Measurements from ENCODE around the gene BCL11A.

GRCh38 chr2:60482222-60482621 lies 71.2 kb downstream of the BCL11A start:
- TF ChIP-seq CTCF (IDR thresholded peaks at IDR 0.05) (no peak), POLR2A (IDR thresholded peaks at IDR 0.05) (no peak)
